HS-27A (cell line): ENCODE measurements around the gene ADIPOQ.
A peak's percentile ranks its signal among the peaks of the same experiment; 100 is the strongest.
"Not testable (repeated sequence)": the region's sequence is repeated elsewhere in the genome, so short reads cannot be mapped to it uniquely, and the experiment has no call there.

ENCODE experiments used
- DNase-seq: peaks from one replicate; pipeline ENCODE4 v3.0.0-alpha.2; 2012; ENCODE audit warnings: low read depth, missing footprints

The ADIPOQ gene

GRCh38 chr3:186842426-186843038 lies at the start of gene ADIPOQ:
Gene ADIPOQ, plus strand, starts transcription at chr3:186842710. Its CDS starts 10,349 bp downstream, at chr3:186853059.
- no peak for DNase-seq

GRCh38 chr3:186798239-186798874 lies 44.2 kb upstream of the ADIPOQ start:
- DNase-seq = no peak

GRCh38 chr3:186800285-186800684 lies 42.2 kb upstream of the ADIPOQ start:
- DNase-seq = no peak

GRCh38 chr3:186802701-186803100 lies 39.8 kb upstream of the ADIPOQ start:
- DNase-seq = no peak

- DNase-seq = not testable (repeated sequence)
Observed at GRCh38 chr3:186803447-186803846, 39.1 kb upstream of the ADIPOQ start.

- no peak for DNase-seq
Observed at GRCh38 chr3:186806089-186807055, 36.1 kb upstream of the ADIPOQ start, which contains the start of gene RFC4. Gene RFC4, minus strand, starts transcription at chr3:186806482. Its CDS starts 1,769 bp downstream, at chr3:186804713.

GRCh38 chr3:186807231-186807630 lies 35.3 kb upstream of the ADIPOQ start:
- no peak for DNase-seq

GRCh38 chr3:186810336-186810996 lies 32.0 kb upstream of the ADIPOQ start:
- DNase-seq = no peak

- DNase-seq = not testable (repeated sequence)
Observed at GRCh38 chr3:186811313-186811712, 31.2 kb upstream of the ADIPOQ start.

- DNase-seq = no peak
Observed at GRCh38 chr3:186814100-186814499, 28.4 kb upstream of the ADIPOQ start.

GRCh38 chr3:186815435-186815834 lies 27.1 kb upstream of the ADIPOQ start:
- DNase-seq = peak; percentile 62

GRCh38 chr3:186818516-186818915 lies 24.0 kb upstream of the ADIPOQ start:
- no peak for DNase-seq

- DNase-seq = no peak
Observed at GRCh38 chr3:186818956-186819355, 23.6 kb upstream of the ADIPOQ start.

- DNase-seq = peak; percentile 66
Observed at GRCh38 chr3:186821429-186822387, 20.8 kb upstream of the ADIPOQ start.

- DNase-seq = not testable (repeated sequence)
Observed at GRCh38 chr3:186822388-186822759, 20.1 kb upstream of the ADIPOQ start.

GRCh38 chr3:186823386-186823785 lies 19.1 kb upstream of the ADIPOQ start:
- DNase-seq = no peak

GRCh38 chr3:186824430-186825139 lies 17.9 kb upstream of the ADIPOQ start:
- DNase-seq = no peak

GRCh38 chr3:186825294-186825821 lies 17.2 kb upstream of the ADIPOQ start:
- DNase-seq = no peak

- no peak for DNase-seq
Observed at GRCh38 chr3:186825872-186826409, 16.6 kb upstream of the ADIPOQ start.
